H9 (cell line): ENCODE results near the gene KIF6. TPM values are rescaled to one million over a fixed set of nuclear protein-coding genes. Genes with fewer than 3 reads are reported as not detected.

Experiments used
- DNase-seq: peaks from one replicate; pipeline ENCODE4 v3.0.0-alpha.2; 2017
- H2AFZ ChIP-seq: one replicate; pipeline ENCODE4 v1.6.1; 2013; ENCODE audit warnings: mild to moderate bottlenecking, low read length, control low read depth, moderate library complexity
- H2AK5ac ChIP-seq: 2 replicates; pipeline ENCODE4 v1.6.1; 2013; ENCODE audit warnings: low read length, control low read depth, mixed read lengths; ENCODE audit not compliant: insufficient read length
- H2BK120ac ChIP-seq: one replicate; pipeline ENCODE4 v1.6.1; 2013; ENCODE audit warnings: low read depth, mild to moderate bottlenecking, low read length, control low read depth, inconsistent platforms; ENCODE audit not compliant: poor library complexity, severe bottlenecking
- H2BK12ac ChIP-seq: 2 replicates; pipeline ENCODE4 v1.6.1; 2013; ENCODE audit warnings: low read length, control low read depth, mixed read lengths, low read depth; ENCODE audit not compliant: insufficient read length
- H2BK15ac ChIP-seq: 2 replicates; pipeline ENCODE4 v1.6.1; 2013; ENCODE audit warnings: low read depth, low read length, control low read depth
- H2BK20ac ChIP-seq: one replicate; pipeline ENCODE4 v1.6.1; 2013; ENCODE audit warnings: low read depth, mild to moderate bottlenecking, low read length, control low read depth, inconsistent platforms; ENCODE audit not compliant: poor library complexity, severe bottlenecking
- H2BK5ac ChIP-seq: 2 replicates; pipeline ENCODE4 v1.6.1; 2013; ENCODE audit warnings: low read length, control low read depth, mixed read lengths; ENCODE audit not compliant: insufficient read length
- H3K14ac ChIP-seq: 2 replicates; pipeline ENCODE4 v1.6.1; 2013; ENCODE audit warnings: low read length, control low read depth; ENCODE audit not compliant: insufficient read depth
- H3K18ac ChIP-seq: 2 replicates; pipeline ENCODE4 v1.6.1; 2013; ENCODE audit warnings: low read depth, mild to moderate bottlenecking, mixed read lengths, low read length, control low read depth; ENCODE audit not compliant: insufficient read length
- H3K23ac ChIP-seq: 2 replicates; pipeline ENCODE4 v1.6.1; 2013; ENCODE audit warnings: low read length, control low read depth, mixed read lengths, low read depth; ENCODE audit not compliant: insufficient read length
- H3K23me2 ChIP-seq: 2 replicates; pipeline ENCODE4 v1.6.1; 2013; ENCODE audit warnings: low read depth, mild to moderate bottlenecking, mixed read lengths, low read length, control low read depth; ENCODE audit not compliant: insufficient read length, poor library complexity, severe bottlenecking
- H3K27ac ChIP-seq: 2 replicates; pipeline ENCODE4 v1.5.1; 2013; ENCODE audit warnings: low read length, control low read depth, mixed read lengths, low read depth; ENCODE audit not compliant: insufficient read length
- H3K27me3 ChIP-seq: 2 replicates; pipeline ENCODE4 v1.6.1; 2013; ENCODE audit warnings: low read length, control low read depth, inconsistent platforms; ENCODE audit not compliant: insufficient read depth
- H3K4ac ChIP-seq: 2 replicates; pipeline ENCODE4 v1.6.1; 2013; ENCODE audit warnings: low read depth, mild to moderate bottlenecking, control low read depth, inconsistent platforms, low read length, moderate library complexity
- H3K4me1 ChIP-seq: 2 replicates; pipeline ENCODE4 v1.6.1; 2013; ENCODE audit warnings: low read length, control low read depth, inconsistent platforms; ENCODE audit not compliant: insufficient read depth
- H3K4me2 ChIP-seq: 2 replicates; pipeline ENCODE4 v1.6.1; 2013; ENCODE audit warnings: low read length, control low read depth, mixed read lengths; ENCODE audit not compliant: insufficient read length, insufficient read depth
- H3K56ac ChIP-seq: 2 replicates; pipeline ENCODE4 v1.6.1; 2013; ENCODE audit warnings: low read depth, mild to moderate bottlenecking, mixed read lengths, low read length, control low read depth; ENCODE audit not compliant: insufficient read length
- H3K79me1 ChIP-seq: 2 replicates; pipeline ENCODE4 v1.6.1; 2013; ENCODE audit warnings: low read depth, mild to moderate bottlenecking, moderate library complexity, low read length, control low read depth, inconsistent platforms; ENCODE audit not compliant: insufficient read depth, poor library complexity, severe bottlenecking
- H3K79me2 ChIP-seq: 2 replicates; pipeline ENCODE4 v1.6.1; 2013; ENCODE audit warnings: low read length, control low read depth, inconsistent platforms; ENCODE audit not compliant: insufficient read depth
- H3K9ac ChIP-seq: 2 replicates; pipeline ENCODE4 v1.6.1; 2013; ENCODE audit warnings: low read length, control low read depth, mixed read lengths; ENCODE audit not compliant: insufficient read length; ENCODE audit errors: extremely low read depth
- H3K9me3 ChIP-seq: one replicate; pipeline ENCODE4 v1.6.1; 2013; ENCODE audit warnings: low read depth, low read length, inconsistent platforms; ENCODE audit not compliant: control insufficient read depth
- H3T11ph ChIP-seq: one replicate; pipeline ENCODE4 v1.6.1; 2013; ENCODE audit warnings: mild to moderate bottlenecking, low read length, control low read depth, inconsistent platforms
- H4K20me1 ChIP-seq: one replicate; pipeline ENCODE4 v1.6.1; 2013; ENCODE audit not compliant: control insufficient read depth, insufficient read length, insufficient read depth
- H4K5ac ChIP-seq: 2 replicates; pipeline ENCODE4 v1.6.1; 2013; ENCODE audit warnings: low read depth, mild to moderate bottlenecking, mixed read lengths, low read length, control low read depth; ENCODE audit not compliant: insufficient read length
- H4K8ac ChIP-seq: replicated peaks from 2 replicates; pipeline ENCODE4 v1.6.1; 2013; ENCODE audit warnings: low read length, control low read depth, mixed read lengths, low read depth; ENCODE audit not compliant: insufficient read length
- H4K91ac ChIP-seq: 2 replicates; pipeline ENCODE4 v1.6.1; 2013; ENCODE audit warnings: low read depth, mild to moderate bottlenecking, moderate library complexity, mixed read lengths, low read length, control low read depth; ENCODE audit not compliant: insufficient read length
- H3K27ac Mint-ChIP-seq, 3 experiments: 2 replicates in 2 of 3; 3 replicates in 1 of 3; pipeline ENCODE4 v1.8.0; 2020 to 2021; ENCODE audit warnings: mixed read lengths in 3 of 3, mild to moderate bottlenecking in 1 of 3, moderate library complexity in 1 of 3
- H3K27me3 Mint-ChIP-seq: 2 replicates; pipeline ENCODE4 v1.8.0; 2021; ENCODE audit warnings: low read depth, mild to moderate bottlenecking, moderate library complexity, mixed read lengths
- H3K36me3 Mint-ChIP-seq, 3 experiments: 2 replicates in 2 of 3; 3 replicates in 1 of 3; pipeline ENCODE4 v1.8.0; 2020 to 2021; ENCODE audit warnings: low read depth in 3 of 3, mixed read lengths in 3 of 3; ENCODE audit not compliant: insufficient read depth in 1 of 3
- H3K4me1 Mint-ChIP-seq, 2 experiments: 2 replicates each; pipeline ENCODE4 v1.8.0; 2020; ENCODE audit warnings: mixed read lengths in 2 of 2
- H3K4me3 Mint-ChIP-seq, 2 experiments: 2 replicates in 1 of 2; 3 replicates in 1 of 2; pipeline ENCODE4 v1.8.0; 2020 to 2021; ENCODE audit warnings: mild to moderate bottlenecking in 2 of 2, mixed read lengths in 2 of 2, moderate library complexity in 1 of 2
- H3K9me3 Mint-ChIP-seq, 2 experiments: 2 replicates in 1 of 2; 3 replicates in 1 of 2; pipeline ENCODE4 v1.8.0; 2020; ENCODE audit warnings: mild to moderate bottlenecking in 2 of 2, mixed read lengths in 2 of 2, moderate library complexity in 1 of 2
- CTCF ChIP-seq: fragments of 200-600 bp; sonication (generic); conservative IDR thresholded peaks from 3 replicates; pipeline ENCODE4 v1.8.0; 2021; ENCODE audit warnings: antibody characterized with exemption, mild to moderate bottlenecking
- WGBS: extraction: QIAGEN DNeasy Blood & Tissue Kit; methylation state at CpG from one replicate; pipeline ENCODE4 v1.1.7; 2013; ENCODE audit warnings: missing lambda C conversion rate, low lambda C conversion rate, mixed read lengths; ENCODE audit not compliant: insufficient read length; ENCODE audit errors: extremely low coverage; 5-methylcytosine and 5-hydroxymethylcytosine counted together
- total RNA-seq: library from RNA; stranded (reverse); gene quantifications from 2 replicates; pipeline ENCODE4 v1.2.1, GENCODE V29; 2021

Gene KIF6
- total RNA-seq, 1 experiment from 2014 or later = 0.63 TPM

GRCh38 chr6:39490108-39490507, 235.1 kb downstream of the KIF6 start:
- H3K18ac ChIP-seq = no peak overlapping the region
- H3K27me3 ChIP-seq = no peaks in the 10 kb centered on the region
- H4K5ac ChIP-seq = no peak overlapping the region
- H2BK15ac ChIP-seq = no peak overlapping the region
- no peak overlapping the region for H2BK5ac ChIP-seq
- no peak overlapping the region for H3K56ac ChIP-seq
- no peak for DNase-seq
- H3K23me2 ChIP-seq = no peaks in the 10 kb centered on the region
- Mint-ChIP-seq H3K27ac (no peak overlapping the region; a peak in 1 of 7 replicates), H3K4me3 (no peak overlapping the region), H3K4me1 (peaks cover 5% of the 10 kb centered on the region in 2 experiments), H3K36me3 (peaks cover 0 to 2% (median 0%) of the 10 kb centered on the region in 3 experiments; a peak in 1 of 7 replicates), H3K27me3 (no peaks in the 10 kb centered on the region), H3K9me3 (no peaks in the 10 kb centered on the region)
- H3T11ph ChIP-seq = no peak overlapping the region
- H3K4ac ChIP-seq = no peak overlapping the region
- H3K4me1 ChIP-seq = peaks cover 4% of the 10 kb centered on the region; the same call in 1 of the 2 replicates
- no peaks in the 10 kb centered on the region for H3K79me1 ChIP-seq
- H2AFZ ChIP-seq = no peak overlapping the region
- WGBS = no CpG with 5 or more reads among the region's 3 CpGs
- H2BK12ac ChIP-seq = no peak overlapping the region
- no peak overlapping the region for H3K23ac ChIP-seq
- no peaks in the 10 kb centered on the region for H3K9me3 ChIP-seq
- no peak overlapping the region for H2BK120ac ChIP-seq
- no peak overlapping the region for H4K91ac ChIP-seq
- no peak overlapping the region for H3K9ac ChIP-seq
- H2BK20ac ChIP-seq = no peak overlapping the region
- H4K20me1 ChIP-seq = no peaks in the 10 kb centered on the region
- no peak overlapping the region for H4K8ac ChIP-seq
- no peak overlapping the region for H3K27ac ChIP-seq
- H3K14ac ChIP-seq = no peak overlapping the region
- no peak overlapping the region for H3K4me2 ChIP-seq
- no peaks in the 10 kb centered on the region for H3K79me2 ChIP-seq
- H2AK5ac ChIP-seq = no peak overlapping the region
- TF ChIP-seq CTCF = no peak
